Measurements from ENCODE around the gene NDUFB4.
"Not testable (repeated sequence)": the region's sequence is repeated elsewhere in the genome, so short reads cannot be mapped to it uniquely, and the experiment has no call there.

Gene NDUFB4

GRCh38 chr3:120608506-120608905 lies 12.4 kb downstream of the NDUFB4 start:
- ChIA-PET POLR2A (no interaction called here), CTCF (no interaction called here)
- TF ChIP-seq CTCF (IDR thresholded peaks at IDR 0.05; ENCODE audit: insufficient read depth, low read length, missing control alignments), result no peak
- H3K4me3 ChIP-seq (ENCODE audit: low read depth, low read length), result no peak overlapping the region
- no peak for DNase-seq (ENCODE audit: low read depth, low spot score)

GRCh38 chr3:120614765-120615164 lies 18.6 kb downstream of the NDUFB4 start:
- no peak for TF ChIP-seq CTCF (IDR thresholded peaks at IDR 0.05; ENCODE audit: insufficient read depth, low read length, missing control alignments)
- CTCF ChIA-PET, result interaction anchor here (0.7 to 2.3 kb wide), 3 partner anchors 12 to 181 kb away, joined by 3 to 8 read pairs (median 6); no protein-coding TSS in a partner anchor
- H3K4me3 ChIP-seq (ENCODE audit: low read depth, low read length), result no peak overlapping the region
- POLR2A ChIA-PET, result interaction anchor here (1.1 kb wide), 1 partner anchor 11 kb away, joined by 4 read pairs; no protein-coding TSS in a partner anchor
- DNase-seq (ENCODE audit: low read depth, low spot score), result no peak

- ChIA-PET CTCF (interaction anchor here (1.2 to 2.0 kb wide), 2 partner anchors 19 to 180 kb away, joined by 3 to 6 read pairs; partner anchors contain the start of gene NDUFB4), POLR2A (interaction anchor here (1.1 kb wide), 1 partner anchor 13 kb away, joined by 4 read pairs; no protein-coding TSS in a partner anchor)
- no peak overlapping the region for H3K4me3 ChIP-seq (ENCODE audit: low read depth, low read length)
- DNase-seq (ENCODE audit: low read depth, low spot score), result peak; percentile 24
- TF ChIP-seq CTCF (IDR thresholded peaks at IDR 0.05; ENCODE audit: insufficient read depth, low read length, missing control alignments), result no peak
These were observed 19.9 kb downstream of the NDUFB4 start for GRCh38 chr3:120615847-120616609.

- H3K4me3 ChIP-seq (ENCODE audit: low read depth, low read length); POLR2A ChIA-PET; DNase-seq (ENCODE audit: low read depth, low spot score): not testable (repeated sequence)
- CTCF ChIA-PET, result interaction anchor here (1.2 to 2.0 kb wide), 2 partner anchors 20 to 179 kb away, joined by 3 to 6 read pairs; partner anchors contain the start of gene NDUFB4
These were observed 20.6 kb downstream of the NDUFB4 start for GRCh38 chr3:120616745-120617144.

GRCh38 chr3:120622457-120622856 lies 26.3 kb downstream of the NDUFB4 start:
- ChIA-PET CTCF (no interaction called here), POLR2A (no interaction called here)
- H3K4me3 ChIP-seq (ENCODE audit: low read depth, low read length), result no peak overlapping the region
- no peak for TF ChIP-seq CTCF (IDR thresholded peaks at IDR 0.05; ENCODE audit: insufficient read depth, low read length, missing control alignments)
- no peak for DNase-seq (ENCODE audit: low read depth, low spot score)

- DNase-seq (ENCODE audit: low read depth, low spot score), result peak; percentile 19
- TF ChIP-seq CTCF (IDR thresholded peaks at IDR 0.05; ENCODE audit: insufficient read depth, low read length, missing control alignments), result no peak
- ChIA-PET POLR2A (no interaction called here), CTCF (no interaction called here)
- no peak overlapping the region for H3K4me3 ChIP-seq (ENCODE audit: low read depth, low read length)
These were observed 27.0 kb downstream of the NDUFB4 start for GRCh38 chr3:120622870-120623726.

Measured in AG04449 (cell line).